Liver (tissue), 9 donors: ENCODE data around the gene WDR12. TPM values are rescaled to one million over a fixed set of nuclear protein-coding genes. Genes with fewer than 3 reads are reported as not detected.

Experiments
- DNase-seq: peaks from one replicate; pipeline ENCODE4 v3.0.0-alpha.2; 2017; ENCODE audit warnings: low spot score
- H3K27ac ChIP-seq, 2 donors: one replicate each; pipeline ENCODE4 v1.7.0; 2013; ENCODE audit warnings: inconsistent platforms in 2 of 2, low read length in 2 of 2, control low read depth in 1 of 2, low read depth in 1 of 2, mild to moderate bottlenecking in 1 of 2
- H3K27me3 ChIP-seq, 4 donors: one replicate each; pipeline versions ENCODE4 v1.6.1 to v1.7.0; 2013; ENCODE audit warnings: low read length in 3 of 4, inconsistent platforms in 1 of 4, mild to moderate bottlenecking in 1 of 4, moderate library complexity in 1 of 4; ENCODE audit not compliant: control insufficient read depth in 4 of 4, insufficient read depth in 4 of 4
- H3K36me3 ChIP-seq, 4 donors: one replicate each; pipeline versions ENCODE4 v1.6.1 to v1.7.0; 2013; ENCODE audit warnings: low read length in 3 of 4, mild to moderate bottlenecking in 3 of 4, low read depth in 1 of 4, moderate library complexity in 1 of 4; ENCODE audit not compliant: control insufficient read depth in 4 of 4, insufficient read depth in 3 of 4
- H3K4me1 ChIP-seq, 4 donors: one replicate each; pipeline versions ENCODE4 v1.6.1 to v1.7.0; 2013; ENCODE audit warnings: low read length in 3 of 4, mild to moderate bottlenecking in 3 of 4, moderate library complexity in 1 of 4; ENCODE audit not compliant: control insufficient read depth in 4 of 4, insufficient read depth in 4 of 4
- H3K4me3 ChIP-seq, 3 donors: one replicate each; pipeline versions ENCODE4 v1.6.1 to v1.7.0; 2013; ENCODE audit warnings: low read length in 3 of 3, control low read depth in 1 of 3, low read depth in 1 of 3, mild to moderate bottlenecking in 1 of 3
- H3K9ac ChIP-seq, 2 donors: one replicate each; pipeline ENCODE4 v1.7.0; 2013; ENCODE audit warnings: low read length in 2 of 2, mild to moderate bottlenecking in 2 of 2, moderate library complexity in 2 of 2, control low read depth in 1 of 2, low read depth in 1 of 2
- H3K9me3 ChIP-seq, 4 donors: one replicate each; pipeline versions ENCODE4 v1.6.1 to v1.7.0; 2013; ENCODE audit warnings: low read length in 3 of 4; ENCODE audit not compliant: control insufficient read depth in 4 of 4
- ATF3 ChIP-seq: IDR thresholded peaks from 2 replicates; pipeline ENCODE4 v1.6.1; 2016; ENCODE audit warnings: antibody characterized with exemption
- CTCF ChIP-seq: fragments of 150-350 bp; IDR thresholded peaks from 2 replicates; pipeline ENCODE4 v1.5.1; 2017; ENCODE audit warnings: improper control_type of control experiment, low read depth, low read length; ENCODE audit not compliant: missing input control
- EGR1 ChIP-seq, 2 donors: IDR thresholded peaks; 2 replicates each; pipeline ENCODE4 v1.6.1; 2016 to 2018; ENCODE audit warnings: antibody characterized with exemption in 2 of 2, low read depth in 2 of 2
- FOXA1 ChIP-seq: IDR thresholded peaks from 2 replicates; pipeline ENCODE4 v1.6.1; 2016; ENCODE audit warnings: antibody characterized with exemption
- FOXA2 ChIP-seq: IDR thresholded peaks from 2 replicates; pipeline ENCODE4 v1.6.1; 2016; ENCODE audit warnings: antibody characterized with exemption
- GABPA ChIP-seq, 2 donors: IDR thresholded peaks in 1 of 2; conservative IDR thresholded peaks in 1 of 2; 2 replicates each; pipeline ENCODE4 v1.6.1; 2016; ENCODE audit warnings: antibody characterized with exemption in 2 of 2, mild to moderate bottlenecking in 1 of 2, moderate library complexity in 1 of 2
- HNF4A ChIP-seq, 2 donors: conservative IDR thresholded peaks; 2 replicates each; pipeline ENCODE4 v1.6.1; 2016; ENCODE audit warnings: antibody characterized with exemption in 2 of 2, mild to moderate bottlenecking in 2 of 2
- HNF4G ChIP-seq: IDR thresholded peaks from 2 replicates; pipeline ENCODE4 v1.6.1; 2016; ENCODE audit warnings: antibody characterized with exemption
- JUND ChIP-seq, 2 donors: IDR thresholded peaks; 2 replicates each; pipeline ENCODE4 v1.6.1; 2016; ENCODE audit warnings: antibody characterized with exemption in 2 of 2
- NR2F2 ChIP-seq: IDR thresholded peaks from 2 replicates; pipeline ENCODE4 v1.6.1; 2016; ENCODE audit warnings: antibody characterized with exemption
- RAD21 ChIP-seq, 2 donors: IDR thresholded peaks; 2 replicates each; pipeline ENCODE4 v1.6.1; 2016; ENCODE audit warnings: antibody characterized with exemption in 2 of 2, mild to moderate bottlenecking in 2 of 2
- RXRA ChIP-seq, 2 donors: IDR thresholded peaks; 2 replicates each; pipeline ENCODE4 v1.6.1; 2017 to 2018; ENCODE audit warnings: antibody characterized with exemption in 2 of 2, mild to moderate bottlenecking in 1 of 2
- SP1 ChIP-seq: IDR thresholded peaks from 2 replicates; pipeline ENCODE4 v1.6.1; 2018; ENCODE audit warnings: antibody characterized with exemption, mild to moderate bottlenecking
- TAF1 ChIP-seq: conservative IDR thresholded peaks from 2 replicates; pipeline ENCODE4 v1.6.1; 2016; ENCODE audit warnings: antibody characterized with exemption, mild to moderate bottlenecking
- YY1 ChIP-seq: IDR thresholded peaks from 2 replicates; pipeline ENCODE4 v1.6.1; 2016; ENCODE audit warnings: antibody characterized with exemption, mild to moderate bottlenecking
- WGBS: extraction: QIAGEN DNeasy Blood & Tissue Kit; methylation state at CpG from one replicate; pipeline ENCODE4 v1.1.7; 2013; 5-methylcytosine and 5-hydroxymethylcytosine counted together
- polyA plus RNA-seq, 2 donors: library from polyadenylated mRNA; stranded (reverse) in 1 of 2; unstranded in 1 of 2; fragments of 200-250 nt in 1 of 2; fragments of >200 nt in 1 of 2; fragmentation: Nextera tagmentation in 1 of 2; extraction: Ambion mirVana in 1 of 2; gene quantifications; one replicate each; pipeline versions ENCODE4 v1.2.1 to v1.2.3, GENCODE V29; 2013 to 2015
- total RNA-seq, 2 donors: library from RNA; depleted of rRNA; stranded (reverse); fragments of >200 nt; gene quantifications; one replicate each; pipeline ENCODE4 v1.2.3, GENCODE V29; 2014
- TF ChIP-seq, protein P1 (sequence below): IDR thresholded peaks from 2 replicates; pipeline ENCODE4 v1.6.1; 2016; ENCODE audit warnings: antibody characterized with exemption
- TF ChIP-seq, protein P2 (sequence below): IDR thresholded peaks from 2 replicates; pipeline ENCODE4 v1.6.1; 2016; ENCODE audit warnings: antibody characterized with exemption
- TF ChIP-seq, protein P3 (sequence below): IDR thresholded peaks from 2 replicates; pipeline ENCODE4 v1.6.1; 2016; ENCODE audit warnings: antibody characterized with exemption, mild to moderate bottlenecking
- donor health status: healthy.
- donor health status: healthy.
- donor health status: healthy.
- donor health status: healthy.
- donor health status: healthy.

Gene WDR12
- total and polyA plus RNA-seq, 4 donors, result 6.6 to 26.1 (median 18.4) TPM

DNA sequence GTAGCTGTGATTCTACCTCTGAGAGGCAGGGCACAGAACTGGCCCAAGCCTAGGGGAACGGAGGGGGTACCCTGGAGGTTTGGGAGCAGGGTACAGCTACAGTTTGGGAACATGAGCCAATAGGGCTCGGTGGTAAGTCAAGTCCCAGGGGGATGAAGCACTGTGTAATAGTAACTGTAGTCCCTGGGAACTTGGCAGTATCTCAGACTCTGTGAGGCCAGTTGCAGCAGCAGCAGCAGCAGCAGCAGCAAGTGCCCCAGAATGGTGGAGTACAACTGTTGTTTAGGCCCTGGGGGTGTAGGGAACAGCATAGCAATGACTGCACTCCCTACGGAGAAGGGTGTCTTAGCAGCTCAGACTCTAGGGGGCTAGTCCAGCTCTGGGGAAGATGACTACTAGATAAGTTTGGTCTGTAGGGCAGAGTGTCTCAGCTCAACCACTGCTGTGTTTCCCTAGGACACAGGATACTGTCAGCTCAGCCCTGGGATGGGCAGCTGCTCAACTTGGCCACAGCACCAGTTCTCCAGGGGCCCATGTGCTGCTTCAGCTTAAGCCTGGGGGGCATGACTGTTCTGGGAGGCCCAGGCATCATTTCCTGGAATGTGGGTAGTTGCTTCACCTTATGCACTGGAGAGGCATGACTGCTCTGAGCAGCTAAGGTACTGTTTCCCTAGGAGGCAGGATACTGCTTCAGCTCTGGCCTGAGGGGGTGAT lies 21.1 kb upstream of the WDR12 start:
- Histone ChIP-seq H3K9me3 (no peaks in the 10 kb centered on the region), H3K36me3 (peaks cover 2 to 5% (median 3%) of the 10 kb centered on the region in 4 donors), H3K27ac (no peak overlapping the region), H3K27me3 (no peaks in the 10 kb centered on the region), H3K4me1 (no peaks in the 10 kb centered on the region), H3K4me3 (no peak overlapping the region), H3K9ac (no peak overlapping the region)
- no peak for DNase-seq
- TF ChIP-seq HNF4G, result no peak
- no peak for TF ChIP-seq EGR1 (IDR thresholded peaks at IDR 0.05; ENCODE audit: low read depth in 2 of 2)
- TF ChIP-seq, protein P1, sequence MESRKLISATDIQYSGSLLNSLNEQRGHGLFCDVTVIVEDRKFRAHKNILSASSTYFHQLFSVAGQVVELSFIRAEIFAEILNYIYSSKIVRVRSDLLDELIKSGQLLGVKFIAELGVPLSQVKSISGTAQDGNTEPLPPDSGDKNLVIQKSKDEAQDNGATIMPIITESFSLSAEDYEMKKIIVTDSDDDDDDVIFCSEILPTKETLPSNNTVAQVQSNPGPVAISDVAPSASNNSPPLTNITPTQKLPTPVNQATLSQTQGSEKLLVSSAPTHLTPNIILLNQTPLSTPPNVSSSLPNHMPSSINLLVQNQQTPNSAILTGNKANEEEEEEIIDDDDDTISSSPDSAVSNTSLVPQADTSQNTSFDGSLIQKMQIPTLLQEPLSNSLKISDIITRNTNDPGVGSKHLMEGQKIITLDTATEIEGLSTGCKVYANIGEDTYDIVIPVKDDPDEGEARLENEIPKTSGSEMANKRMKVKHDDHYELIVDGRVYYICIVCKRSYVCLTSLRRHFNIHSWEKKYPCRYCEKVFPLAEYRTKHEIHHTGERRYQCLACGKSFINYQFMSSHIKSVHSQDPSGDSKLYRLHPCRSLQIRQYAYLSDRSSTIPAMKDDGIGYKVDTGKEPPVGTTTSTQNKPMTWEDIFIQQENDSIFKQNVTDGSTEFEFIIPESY, result no peak
- TF ChIP-seq ATF3, result no peak
- no peak for TF ChIP-seq JUND (IDR thresholded peaks at IDR 0.05)
- TF ChIP-seq FOXA2, result no peak
- TF ChIP-seq, protein P2, sequence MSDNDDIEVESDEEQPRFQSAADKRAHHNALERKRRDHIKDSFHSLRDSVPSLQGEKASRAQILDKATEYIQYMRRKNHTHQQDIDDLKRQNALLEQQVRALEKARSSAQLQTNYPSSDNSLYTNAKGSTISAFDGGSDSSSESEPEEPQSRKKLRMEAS, result no peak
- TF ChIP-seq HNF4A (conservative IDR thresholded peaks at IDR 0.05), result no peak
- no peak for TF ChIP-seq SP1
- no peak for TF ChIP-seq NR2F2
- TF ChIP-seq FOXA1, result no peak
- no peak for TF ChIP-seq CTCF
- no peak for TF ChIP-seq YY1
- no peak for TF ChIP-seq RXRA (IDR thresholded peaks at IDR 0.05)
- TF ChIP-seq, protein P3, sequence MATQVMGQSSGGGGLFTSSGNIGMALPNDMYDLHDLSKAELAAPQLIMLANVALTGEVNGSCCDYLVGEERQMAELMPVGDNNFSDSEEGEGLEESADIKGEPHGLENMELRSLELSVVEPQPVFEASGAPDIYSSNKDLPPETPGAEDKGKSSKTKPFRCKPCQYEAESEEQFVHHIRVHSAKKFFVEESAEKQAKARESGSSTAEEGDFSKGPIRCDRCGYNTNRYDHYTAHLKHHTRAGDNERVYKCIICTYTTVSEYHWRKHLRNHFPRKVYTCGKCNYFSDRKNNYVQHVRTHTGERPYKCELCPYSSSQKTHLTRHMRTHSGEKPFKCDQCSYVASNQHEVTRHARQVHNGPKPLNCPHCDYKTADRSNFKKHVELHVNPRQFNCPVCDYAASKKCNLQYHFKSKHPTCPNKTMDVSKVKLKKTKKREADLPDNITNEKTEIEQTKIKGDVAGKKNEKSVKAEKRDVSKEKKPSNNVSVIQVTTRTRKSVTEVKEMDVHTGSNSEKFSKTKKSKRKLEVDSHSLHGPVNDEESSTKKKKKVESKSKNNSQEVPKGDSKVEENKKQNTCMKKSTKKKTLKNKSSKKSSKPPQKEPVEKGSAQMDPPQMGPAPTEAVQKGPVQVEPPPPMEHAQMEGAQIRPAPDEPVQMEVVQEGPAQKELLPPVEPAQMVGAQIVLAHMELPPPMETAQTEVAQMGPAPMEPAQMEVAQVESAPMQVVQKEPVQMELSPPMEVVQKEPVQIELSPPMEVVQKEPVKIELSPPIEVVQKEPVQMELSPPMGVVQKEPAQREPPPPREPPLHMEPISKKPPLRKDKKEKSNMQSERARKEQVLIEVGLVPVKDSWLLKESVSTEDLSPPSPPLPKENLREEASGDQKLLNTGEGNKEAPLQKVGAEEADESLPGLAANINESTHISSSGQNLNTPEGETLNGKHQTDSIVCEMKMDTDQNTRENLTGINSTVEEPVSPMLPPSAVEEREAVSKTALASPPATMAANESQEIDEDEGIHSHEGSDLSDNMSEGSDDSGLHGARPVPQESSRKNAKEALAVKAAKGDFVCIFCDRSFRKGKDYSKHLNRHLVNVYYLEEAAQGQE, result no peak
- TF ChIP-seq RAD21 (IDR thresholded peaks at IDR 0.05), result no peak
- TF ChIP-seq GABPA (IDR thresholded peaks at IDR 0.05 in 1 of 2, conservative IDR thresholded peaks at IDR 0.05 in 1 of 2), result no peak
- no peak for TF ChIP-seq TAF1
- 94% methylated on average over 3 of the region's 3 CpGs for WGBS
